GM19099 (cell line): ENCODE measurements around the gene CCNF.

Experiments
- POLR2A ChIP-seq: IDR thresholded peaks from 3 replicates; pipeline ENCODE4 v1.6.1; 2011; ENCODE audit warnings: low read depth; ENCODE audit not compliant: insufficient read length; ENCODE audit errors: extremely low read depth

The CCNF gene

DNA sequence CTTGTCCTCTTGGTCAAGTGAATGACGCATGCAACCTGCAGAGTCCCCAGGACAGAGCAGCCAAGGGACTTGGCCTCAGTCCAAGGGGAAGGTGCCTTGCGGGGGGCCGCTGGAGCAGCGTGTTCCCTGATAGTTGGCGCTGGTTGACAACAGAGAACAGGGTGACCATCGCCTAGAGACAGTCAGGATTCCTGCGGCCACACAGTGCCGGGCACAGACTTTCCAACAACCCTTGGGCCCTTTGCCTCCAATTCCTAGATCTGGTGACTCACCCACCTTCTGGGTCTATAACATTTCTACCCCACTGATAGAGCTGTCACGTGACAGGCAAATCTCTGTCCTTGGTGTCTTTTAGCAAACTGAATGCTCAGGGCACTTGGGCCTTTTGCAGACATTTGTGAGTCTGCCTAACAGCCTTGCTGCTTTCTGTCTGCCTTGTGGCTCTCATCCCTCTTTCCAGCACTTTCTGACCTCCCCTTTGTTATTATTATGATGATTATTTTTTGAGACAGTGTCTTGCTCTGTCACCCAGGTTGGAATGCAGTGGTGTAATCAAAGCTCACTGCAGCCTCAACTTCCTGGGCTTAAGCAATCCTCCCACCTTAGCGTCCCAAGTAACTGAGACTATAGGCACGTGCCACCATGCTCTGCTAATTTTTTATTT is 18.8 kb downstream of the CCNF start:
- no peak for TF ChIP-seq POLR2A

DNA sequence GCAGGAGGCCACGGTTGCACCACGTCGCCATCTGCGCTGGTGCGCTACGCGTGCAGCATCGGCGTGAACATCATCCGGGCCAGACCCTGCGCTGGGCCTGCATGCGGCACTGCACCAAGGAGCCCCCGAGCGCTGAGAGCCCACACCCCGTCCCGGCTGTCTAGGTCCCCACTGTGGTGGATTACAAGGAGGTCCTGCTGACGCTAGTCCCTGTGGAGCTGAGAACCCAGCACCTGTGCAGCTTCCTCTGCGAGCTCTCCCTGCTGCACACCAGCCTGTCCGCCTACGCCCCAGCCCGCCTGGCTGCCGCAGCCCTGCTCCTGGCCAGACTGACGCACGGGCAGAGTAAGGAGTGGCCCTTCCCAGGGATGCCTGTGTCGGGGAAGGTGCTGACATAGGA is 19.9 kb downstream of the CCNF start:
- TF ChIP-seq POLR2A, result no peak

DNA sequence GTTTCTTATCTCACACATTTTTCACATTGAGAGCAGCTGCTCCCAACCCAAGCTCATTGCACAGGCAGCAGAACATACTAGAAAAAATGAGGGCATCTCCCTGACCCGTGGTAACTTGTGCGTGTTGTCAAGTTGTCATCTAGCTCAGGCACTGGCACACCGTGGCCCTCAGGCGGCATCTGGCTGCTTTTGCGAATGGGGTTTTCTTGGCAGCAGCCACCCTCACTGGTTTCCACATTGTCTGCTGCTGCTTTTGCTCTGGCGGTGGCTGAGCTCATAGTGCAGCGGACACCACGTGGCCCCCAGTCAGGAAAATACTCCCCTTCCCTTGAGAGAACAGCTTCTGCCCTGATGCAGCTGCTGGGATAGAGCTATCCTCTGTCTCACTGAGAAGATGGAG is 21.3 kb downstream of the CCNF start:
- no peak for TF ChIP-seq POLR2A

DNA sequence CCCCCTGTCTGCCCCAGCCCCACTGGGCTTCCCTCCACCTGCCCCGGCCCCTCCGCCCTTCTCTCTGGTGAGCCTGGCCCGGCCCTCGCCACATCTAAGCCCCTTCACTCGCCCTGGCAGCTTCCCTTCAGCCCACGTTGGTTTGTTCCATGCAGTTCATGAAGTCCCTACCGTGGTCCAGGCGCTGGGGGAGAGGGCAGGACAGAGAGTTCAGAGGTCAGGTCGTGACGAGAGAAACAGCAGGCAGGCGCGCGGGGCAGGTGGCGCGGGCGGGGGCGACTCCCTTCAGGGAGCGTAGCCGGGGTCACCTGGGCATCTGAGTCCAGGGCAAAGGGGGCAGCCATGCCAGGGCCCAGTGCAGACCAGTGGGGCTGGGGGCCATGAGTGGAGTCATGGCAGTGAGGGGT is 21.7 kb downstream of the CCNF start:
- no peak for TF ChIP-seq POLR2A

DNA sequence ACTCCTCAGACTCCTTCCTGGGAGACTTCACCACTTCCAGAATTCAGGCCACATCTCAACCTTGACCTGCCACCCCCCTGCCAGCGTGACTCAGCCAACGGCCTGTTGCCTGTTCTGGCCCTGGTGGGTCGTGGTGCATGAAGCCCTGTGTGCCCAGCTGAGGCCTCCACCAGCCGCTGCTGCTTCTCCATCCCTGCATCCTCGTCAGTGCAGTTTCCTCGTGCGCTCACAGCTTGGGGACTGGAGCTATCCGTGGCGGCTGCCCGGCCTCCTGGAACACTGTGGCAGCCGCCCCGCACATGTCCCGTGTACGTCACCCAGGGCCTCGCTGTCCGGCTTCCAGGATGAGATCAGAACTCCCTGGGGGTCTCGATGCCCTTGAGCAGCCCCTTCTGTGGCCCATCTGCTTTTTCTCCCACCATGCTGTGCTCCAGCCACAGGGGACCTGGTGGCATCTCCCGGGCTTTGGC is 22.6 kb downstream of the CCNF start:
- TF ChIP-seq POLR2A, result no peak

DNA sequence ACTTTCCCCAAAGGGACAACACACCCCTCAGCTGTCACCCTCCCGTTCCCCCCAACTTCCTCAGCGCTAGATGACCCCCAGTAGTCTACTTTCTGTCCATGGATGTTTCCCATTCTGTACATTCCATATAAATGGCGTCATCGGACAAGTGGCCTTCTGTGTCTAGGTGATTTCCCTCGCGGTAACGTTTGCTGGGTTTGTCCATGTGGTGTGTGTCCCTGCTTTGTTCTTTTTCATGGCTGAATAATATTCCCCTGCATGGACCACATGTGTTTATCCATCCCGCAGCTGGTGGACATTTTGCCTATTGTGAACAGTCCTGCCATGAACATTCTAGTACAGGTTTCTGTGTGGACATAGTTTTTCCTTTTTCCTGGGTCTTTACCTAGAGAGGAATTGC is 23.4 kb downstream of the CCNF start:
- no peak for TF ChIP-seq POLR2A

DNA sequence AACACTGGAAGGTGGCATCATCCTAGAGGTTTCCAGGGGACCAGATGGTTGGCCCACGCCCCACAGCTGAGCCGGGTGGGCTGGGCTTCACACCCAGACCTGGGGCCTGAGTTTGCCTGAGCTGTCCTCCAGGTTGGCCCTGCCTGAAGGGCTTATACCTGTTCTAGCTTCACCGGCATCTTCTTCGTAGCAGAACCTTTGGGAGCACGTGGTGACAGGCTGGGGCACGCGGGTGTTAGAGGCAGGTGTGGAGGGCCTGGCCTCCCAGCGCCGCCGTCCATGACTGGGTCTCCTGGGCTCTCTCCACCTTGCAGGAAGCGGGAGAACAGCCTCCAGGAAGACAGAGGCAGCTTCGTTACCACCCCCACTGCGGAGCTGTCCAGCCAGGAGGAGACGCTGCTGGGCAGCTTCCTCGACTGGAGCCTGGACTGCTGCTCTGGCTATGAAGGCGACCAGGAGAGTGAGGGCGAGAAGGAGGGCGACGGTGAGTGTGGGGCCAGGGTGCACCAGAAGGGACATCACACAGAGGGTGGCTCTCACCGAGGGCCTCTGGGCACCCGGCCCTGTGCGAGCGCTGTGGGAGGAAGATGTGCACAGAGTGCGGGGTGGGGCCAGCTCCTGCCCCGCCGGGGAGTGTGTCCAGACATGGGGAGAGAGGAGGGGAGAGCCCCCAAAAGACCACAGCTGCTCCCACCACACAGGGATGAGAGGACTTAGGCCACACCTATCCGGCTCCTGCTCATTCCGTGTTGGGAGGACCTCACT is 26.0 kb downstream of the CCNF start:
- TF ChIP-seq POLR2A, result no peak

DNA sequence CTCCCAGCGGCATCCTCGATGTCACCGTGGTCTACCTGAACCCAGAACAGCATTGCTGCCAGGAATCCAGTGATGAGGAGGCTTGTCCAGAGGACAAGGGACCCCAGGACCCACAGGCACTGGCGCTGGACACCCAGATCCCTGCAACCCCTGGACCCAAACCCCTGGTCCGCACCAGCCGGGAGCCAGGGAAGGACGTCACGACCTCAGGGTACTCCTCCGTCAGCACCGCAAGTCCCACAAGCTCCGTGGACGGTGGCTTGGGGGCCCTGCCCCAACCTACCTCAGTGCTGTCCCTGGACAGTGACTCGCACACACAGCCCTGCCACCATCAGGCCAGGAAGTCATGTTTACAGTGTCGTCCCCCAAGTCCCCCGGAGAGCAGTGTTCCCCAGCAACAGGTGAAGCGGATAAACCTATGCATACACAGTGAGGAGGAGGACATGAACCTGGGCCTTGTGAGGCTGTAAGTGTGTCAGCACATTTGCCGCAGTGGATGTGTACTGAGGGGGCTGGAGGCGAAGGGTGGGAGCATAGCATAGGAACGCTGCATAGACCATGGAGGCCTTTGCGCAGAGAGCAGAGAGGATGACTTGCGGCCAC is 27.4 kb downstream of the CCNF start:
- TF ChIP-seq POLR2A, result peak; percentile 16

DNA sequence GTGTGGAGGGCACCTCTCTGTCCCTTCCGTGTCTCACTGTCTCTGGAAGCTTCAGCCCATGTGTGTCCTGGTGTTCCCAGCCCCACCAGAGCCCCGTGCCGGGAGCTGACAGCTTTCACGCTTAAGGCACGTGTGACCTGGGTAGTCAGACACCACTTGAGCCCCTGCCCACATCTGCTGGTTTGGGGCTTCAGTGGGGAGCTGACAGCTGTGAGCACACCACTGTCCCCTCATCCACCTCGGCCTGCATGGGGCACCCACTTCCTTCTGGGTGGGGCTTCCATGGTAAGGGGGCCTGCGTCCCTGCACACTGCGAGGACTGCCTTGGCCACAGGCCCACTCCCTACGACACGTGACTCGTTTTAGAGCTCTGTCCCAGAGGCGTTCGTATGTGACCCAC is 28.0 kb downstream of the CCNF start:
- TF ChIP-seq POLR2A, result no peak

DNA sequence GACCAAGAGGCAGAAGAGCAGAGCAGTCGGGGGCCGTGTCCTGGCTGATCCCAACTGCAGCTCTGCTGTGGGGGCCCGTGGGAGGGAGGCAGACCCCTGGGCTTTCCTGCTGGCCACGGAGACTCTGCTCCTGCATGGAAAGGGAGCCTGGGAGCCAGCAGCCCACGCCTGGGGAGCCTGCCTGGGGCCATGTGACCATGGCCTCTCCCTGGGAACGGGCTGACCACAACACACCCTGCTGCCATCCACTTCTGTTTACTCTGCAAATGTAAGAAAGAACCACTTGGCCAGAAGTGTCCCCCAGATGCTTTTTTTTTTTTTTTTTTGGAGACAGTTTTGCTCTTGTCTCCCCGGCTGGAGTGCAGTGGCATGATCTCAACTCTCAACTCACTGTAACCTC is 28.7 kb downstream of the CCNF start:
- TF ChIP-seq POLR2A, result no peak

DNA sequence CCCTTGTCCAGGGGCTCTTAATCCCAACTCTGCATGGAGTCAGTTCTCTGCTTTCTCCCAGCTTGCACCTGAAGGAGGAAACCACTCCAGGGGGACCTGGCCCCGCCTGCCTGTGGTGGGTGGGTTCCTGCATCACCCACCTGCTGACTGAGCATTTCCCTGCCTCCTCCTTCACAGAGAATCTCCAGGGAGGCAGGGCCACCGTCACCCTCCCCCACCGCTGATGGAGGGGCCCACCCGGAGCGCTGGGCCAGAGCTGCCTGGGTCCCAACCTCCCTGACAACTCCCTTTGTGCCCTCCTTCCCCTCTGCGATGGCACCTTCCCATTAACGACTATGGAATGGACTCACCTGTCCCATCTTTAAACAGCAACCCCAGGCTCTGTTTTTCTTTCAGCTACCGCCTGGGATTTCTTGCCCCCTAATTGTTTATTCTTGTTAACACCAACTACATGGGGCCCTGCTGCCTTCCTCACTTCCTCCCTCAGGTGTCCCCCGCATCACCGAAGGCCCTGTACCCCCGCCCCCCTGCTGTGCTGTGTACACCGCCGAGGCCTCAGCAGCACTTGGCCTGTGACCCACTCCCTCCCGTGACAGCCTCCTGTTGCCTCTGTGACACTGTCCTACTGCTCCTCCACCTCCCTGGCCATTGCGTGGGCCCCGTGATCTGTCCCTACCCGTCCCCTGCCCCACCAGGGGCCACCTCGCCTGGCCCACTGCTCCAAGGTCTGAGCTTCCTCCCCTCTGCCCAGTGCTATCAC is 29.8 kb downstream of the CCNF start:
- TF ChIP-seq POLR2A, result no peak

DNA sequence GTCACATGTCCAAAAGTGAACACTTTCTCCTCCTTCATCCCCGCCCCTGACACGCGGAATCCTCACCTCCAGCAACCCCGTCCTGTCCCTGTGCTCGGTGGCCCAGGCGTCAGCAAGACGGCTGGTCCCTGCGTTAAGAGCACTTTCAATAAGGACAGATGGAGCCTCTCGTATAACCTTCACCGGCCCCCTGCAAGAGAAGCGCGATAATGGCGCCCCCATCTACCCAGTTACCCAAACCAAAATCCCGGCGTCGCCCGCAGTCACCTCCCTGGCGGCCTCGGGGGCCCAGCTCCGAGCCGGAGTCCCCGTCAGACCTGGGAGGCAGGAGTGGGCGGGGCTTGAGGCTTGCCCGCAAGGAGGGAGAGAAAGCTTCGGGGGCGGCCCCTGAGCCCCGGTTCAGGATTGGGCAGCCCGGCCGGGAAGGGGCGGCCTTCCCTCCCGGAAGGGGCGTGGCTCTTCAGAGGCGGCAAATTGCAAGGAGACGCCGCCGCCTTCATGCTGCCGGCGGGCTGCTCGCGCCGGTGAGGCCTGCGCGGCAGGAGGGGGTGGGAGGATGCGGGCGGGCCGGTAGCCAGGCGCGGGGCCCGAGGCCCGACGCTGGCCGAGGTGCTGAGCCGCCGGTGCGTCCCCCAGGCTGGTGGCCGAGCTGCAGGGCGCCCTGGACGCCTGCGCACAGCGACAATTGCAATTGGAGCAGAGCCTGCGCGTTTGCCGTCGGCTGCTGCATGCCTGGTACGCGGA is 30.6 kb downstream of the CCNF start, which contains the start of gene TEDC2:
TSS of gene TEDC2 (plus strand) at position 463 of the 744 bp plus-strand sequence. CDS start at position 499, 36 bp downstream.
- TF ChIP-seq POLR2A, result no peak

DNA sequence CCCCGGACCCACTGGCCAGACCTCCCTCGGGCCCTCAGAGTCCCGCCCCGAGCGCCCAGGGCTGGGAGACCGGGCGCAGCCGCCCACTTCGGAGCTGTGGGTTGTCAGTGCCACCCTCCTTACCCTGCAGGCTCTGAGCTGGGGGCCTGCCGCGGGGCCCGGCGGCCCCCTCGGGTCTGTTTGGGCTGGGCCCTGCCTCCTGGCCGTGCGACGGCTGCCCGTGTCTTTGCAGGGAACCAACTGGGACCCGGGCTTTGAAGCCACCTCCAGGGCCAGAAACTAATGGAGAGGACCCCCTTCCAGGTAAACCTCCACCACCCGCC is 31.1 kb downstream of the CCNF start:
- no peak for TF ChIP-seq POLR2A

DNA sequence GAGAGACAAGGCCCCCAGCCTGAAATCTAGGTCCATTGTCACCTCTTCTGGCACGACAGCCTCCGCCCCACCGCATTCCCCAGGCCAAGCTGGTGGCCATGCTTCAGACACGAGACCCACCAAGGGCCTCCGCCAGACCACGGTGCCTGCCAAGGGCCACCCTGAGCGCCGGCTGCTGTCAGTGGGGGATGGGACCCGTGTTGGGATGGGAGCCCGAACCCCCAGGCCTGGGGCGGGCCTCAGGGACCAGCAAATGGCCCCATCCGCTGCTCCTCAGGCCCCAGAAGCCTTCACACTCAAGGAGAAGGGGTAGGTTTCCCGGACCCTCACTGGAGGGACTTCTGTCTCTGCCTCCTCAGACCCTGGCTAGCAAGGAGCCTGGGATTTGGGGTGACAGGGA is 31.7 kb downstream of the CCNF start:
- TF ChIP-seq POLR2A, result no peak

DNA sequence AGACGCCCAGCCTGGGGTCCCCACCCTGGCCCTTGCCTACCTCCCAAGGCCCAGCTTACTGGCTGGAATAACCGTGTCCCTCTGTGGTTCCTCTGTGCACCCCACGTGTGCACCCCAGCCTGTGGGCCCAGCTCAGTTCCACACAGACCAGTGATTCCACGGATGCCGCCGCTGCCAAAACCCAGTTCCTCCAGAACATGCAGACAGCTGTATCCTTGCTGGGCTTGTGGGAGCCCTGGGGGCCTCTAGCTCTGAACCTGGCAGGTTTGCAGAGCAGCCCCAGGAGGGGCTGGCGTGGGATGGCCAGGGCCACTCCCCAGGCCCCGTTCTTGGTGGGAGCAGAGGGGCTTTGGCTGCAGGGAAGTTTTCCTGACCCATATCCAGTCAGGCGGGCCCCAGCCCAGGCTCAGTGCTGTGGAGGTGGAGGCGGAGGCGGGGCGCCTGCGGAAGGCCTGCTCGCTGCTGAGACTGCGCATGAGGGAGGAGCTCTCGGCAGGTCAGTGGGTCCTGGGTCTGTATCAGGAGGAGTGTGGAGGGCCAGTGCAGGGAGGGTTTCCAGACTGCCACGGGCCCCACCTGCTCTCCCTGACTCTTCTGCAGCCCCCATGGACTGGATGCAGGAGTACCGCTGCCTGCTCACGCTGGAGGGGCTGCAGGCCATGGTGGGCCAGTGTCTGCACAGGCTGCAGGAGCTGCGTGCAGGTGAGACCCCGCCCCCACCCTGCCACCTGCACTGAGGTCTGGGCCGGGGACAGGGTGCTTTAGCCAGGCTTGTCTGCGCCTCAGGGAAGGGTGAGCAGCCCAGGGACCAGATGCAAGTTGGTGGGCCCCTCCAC is 33.0 kb downstream of the CCNF start:
- TF ChIP-seq POLR2A, result no peak

DNA sequence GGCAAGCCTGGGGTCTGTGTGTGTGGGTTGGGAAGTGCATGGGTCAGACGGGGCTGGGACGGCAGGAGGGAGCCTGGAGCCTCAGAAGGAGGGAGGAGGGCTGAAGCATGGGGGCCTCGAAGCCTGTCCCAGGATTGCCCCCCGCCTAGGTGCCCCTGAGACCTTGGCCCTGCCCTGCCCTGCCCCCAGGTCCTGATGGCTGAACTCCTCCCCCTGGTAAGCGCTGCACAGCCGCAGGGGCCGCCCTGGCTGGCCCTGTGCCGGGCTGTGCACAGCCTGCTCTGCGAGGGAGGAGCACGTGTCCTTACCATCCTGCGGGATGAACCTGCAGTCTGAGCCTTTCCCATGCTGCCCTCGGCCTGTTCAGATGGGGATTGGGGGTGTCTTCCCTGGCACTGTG is 35.1 kb downstream of the CCNF start:
- TF ChIP-seq POLR2A, result peak; percentile 5
